Ishikawa (cell line): ENCODE data around the gene ACSL5.

Experiments
- CEBPB ChIP-seq: IDR thresholded peaks from 2 replicates; pipeline ENCODE4 v1.6.1; 2012
- CREB1 ChIP-seq: IDR thresholded peaks from 2 replicates; pipeline ENCODE4 v1.6.1; 2012; ENCODE audit warnings: low read depth
- EGR1 ChIP-seq: IDR thresholded peaks from 2 replicates; pipeline ENCODE4 v1.6.1; 2012
- EP300 ChIP-seq: IDR thresholded peaks from 2 replicates; pipeline ENCODE4 v1.6.1; 2012; ENCODE audit warnings: borderline replicate concordance
- FOXM1 ChIP-seq: IDR thresholded peaks from 2 replicates; pipeline ENCODE4 v1.6.1; 2012; ENCODE audit warnings: low read depth, borderline replicate concordance
- NFIC ChIP-seq: IDR thresholded peaks from 2 replicates; pipeline ENCODE4 v1.6.1; 2012
- RAD21 ChIP-seq: IDR thresholded peaks from 2 replicates; pipeline ENCODE4 v1.6.1; 2012; ENCODE audit warnings: low read depth
- TAF1 ChIP-seq: IDR thresholded peaks from 2 replicates; pipeline ENCODE4 v1.6.1; 2012; ENCODE audit warnings: low read depth, mild to moderate bottlenecking
- TCF12 ChIP-seq: IDR thresholded peaks from 2 replicates; pipeline ENCODE4 v1.6.1; 2012; ENCODE audit warnings: low read depth
- TEAD4 ChIP-seq: IDR thresholded peaks from 2 replicates; pipeline ENCODE4 v1.6.1; 2012
- YY1 ChIP-seq: IDR thresholded peaks from 2 replicates; pipeline ENCODE4 v1.6.1; 2012; ENCODE audit warnings: low read depth
- ZBTB7A ChIP-seq: IDR thresholded peaks from 2 replicates; pipeline ENCODE4 v1.6.1; 2012; ENCODE audit warnings: low read depth
- TF ChIP-seq, protein P1 (sequence below): IDR thresholded peaks from 2 replicates; pipeline ENCODE4 v1.6.1; 2012
- TF ChIP-seq, protein P2 (sequence below): IDR thresholded peaks from 2 replicates; pipeline ENCODE4 v1.6.1; 2012
- TF ChIP-seq, protein P3 (sequence below): IDR thresholded peaks from 2 replicates; pipeline ENCODE4 v1.6.1; 2012; ENCODE audit warnings: low read depth, mild to moderate bottlenecking

ACSL5 gene

DNA sequence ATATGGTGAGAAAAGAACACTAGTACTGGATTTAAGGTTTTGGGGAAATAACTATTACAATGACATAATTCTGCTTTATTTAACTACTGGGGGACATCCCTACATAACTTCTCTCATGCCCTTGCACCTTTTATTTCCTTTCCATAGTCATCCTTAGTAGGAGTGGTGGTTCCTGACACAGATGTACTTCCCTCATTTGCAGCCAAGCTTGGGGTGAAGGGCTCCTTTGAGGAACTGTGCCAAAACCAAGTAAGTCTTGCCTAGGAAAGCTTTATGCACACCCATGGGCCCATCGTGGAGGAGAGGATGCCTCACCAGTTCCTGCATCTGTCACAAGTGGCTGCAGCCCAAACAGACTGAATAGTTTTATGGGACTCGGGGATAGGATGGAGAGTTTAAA, 52.2 kb downstream of the ACSL5 start:
- TF ChIP-seq ZBTB7A (no peak), TEAD4 (no peak), EP300 (no peak), FOXM1 (no peak), CREB1 (no peak), NFIC (no peak), CEBPB (no peak), EGR1 (no peak), YY1 (no peak), RAD21 (no peak)
- TF ChIP-seq, protein P1, sequence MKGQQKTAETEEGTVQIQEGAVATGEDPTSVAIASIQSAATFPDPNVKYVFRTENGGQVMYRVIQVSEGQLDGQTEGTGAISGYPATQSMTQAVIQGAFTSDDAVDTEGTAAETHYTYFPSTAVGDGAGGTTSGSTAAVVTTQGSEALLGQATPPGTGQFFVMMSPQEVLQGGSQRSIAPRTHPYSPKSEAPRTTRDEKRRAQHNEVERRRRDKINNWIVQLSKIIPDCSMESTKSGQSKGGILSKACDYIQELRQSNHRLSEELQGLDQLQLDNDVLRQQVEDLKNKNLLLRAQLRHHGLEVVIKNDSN = no peak
- TF ChIP-seq, protein P2, sequence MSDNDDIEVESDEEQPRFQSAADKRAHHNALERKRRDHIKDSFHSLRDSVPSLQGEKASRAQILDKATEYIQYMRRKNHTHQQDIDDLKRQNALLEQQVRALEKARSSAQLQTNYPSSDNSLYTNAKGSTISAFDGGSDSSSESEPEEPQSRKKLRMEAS = no peak

DNA sequence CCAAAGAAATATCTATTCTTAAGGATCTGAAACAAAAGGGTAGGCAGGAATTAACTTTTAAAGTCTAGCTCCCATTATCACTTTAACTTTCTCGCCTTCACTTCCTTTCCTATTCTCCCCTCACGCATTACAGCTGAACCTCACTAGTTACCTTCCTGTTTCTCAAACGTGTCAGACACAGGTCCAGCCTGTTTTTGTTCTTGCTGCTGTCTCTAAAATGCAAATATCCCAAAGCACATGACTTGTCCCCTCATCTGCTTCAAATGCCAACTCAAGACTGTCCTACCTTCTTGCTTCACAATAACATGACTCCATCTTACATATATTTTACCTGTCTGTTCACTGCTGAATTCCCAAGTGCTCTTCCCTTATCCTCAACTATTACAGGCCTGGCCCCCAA, 55.2 kb downstream of the ACSL5 start:
- TF ChIP-seq CEBPB (no peak), EP300 (no peak), YY1 (no peak), TEAD4 (no peak), CREB1 (no peak), NFIC (no peak), ZBTB7A (no peak), TAF1 (no peak)
- TF ChIP-seq, protein P3, sequence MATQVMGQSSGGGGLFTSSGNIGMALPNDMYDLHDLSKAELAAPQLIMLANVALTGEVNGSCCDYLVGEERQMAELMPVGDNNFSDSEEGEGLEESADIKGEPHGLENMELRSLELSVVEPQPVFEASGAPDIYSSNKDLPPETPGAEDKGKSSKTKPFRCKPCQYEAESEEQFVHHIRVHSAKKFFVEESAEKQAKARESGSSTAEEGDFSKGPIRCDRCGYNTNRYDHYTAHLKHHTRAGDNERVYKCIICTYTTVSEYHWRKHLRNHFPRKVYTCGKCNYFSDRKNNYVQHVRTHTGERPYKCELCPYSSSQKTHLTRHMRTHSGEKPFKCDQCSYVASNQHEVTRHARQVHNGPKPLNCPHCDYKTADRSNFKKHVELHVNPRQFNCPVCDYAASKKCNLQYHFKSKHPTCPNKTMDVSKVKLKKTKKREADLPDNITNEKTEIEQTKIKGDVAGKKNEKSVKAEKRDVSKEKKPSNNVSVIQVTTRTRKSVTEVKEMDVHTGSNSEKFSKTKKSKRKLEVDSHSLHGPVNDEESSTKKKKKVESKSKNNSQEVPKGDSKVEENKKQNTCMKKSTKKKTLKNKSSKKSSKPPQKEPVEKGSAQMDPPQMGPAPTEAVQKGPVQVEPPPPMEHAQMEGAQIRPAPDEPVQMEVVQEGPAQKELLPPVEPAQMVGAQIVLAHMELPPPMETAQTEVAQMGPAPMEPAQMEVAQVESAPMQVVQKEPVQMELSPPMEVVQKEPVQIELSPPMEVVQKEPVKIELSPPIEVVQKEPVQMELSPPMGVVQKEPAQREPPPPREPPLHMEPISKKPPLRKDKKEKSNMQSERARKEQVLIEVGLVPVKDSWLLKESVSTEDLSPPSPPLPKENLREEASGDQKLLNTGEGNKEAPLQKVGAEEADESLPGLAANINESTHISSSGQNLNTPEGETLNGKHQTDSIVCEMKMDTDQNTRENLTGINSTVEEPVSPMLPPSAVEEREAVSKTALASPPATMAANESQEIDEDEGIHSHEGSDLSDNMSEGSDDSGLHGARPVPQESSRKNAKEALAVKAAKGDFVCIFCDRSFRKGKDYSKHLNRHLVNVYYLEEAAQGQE = no peak
- TF ChIP-seq, protein P1 = no peak

DNA sequence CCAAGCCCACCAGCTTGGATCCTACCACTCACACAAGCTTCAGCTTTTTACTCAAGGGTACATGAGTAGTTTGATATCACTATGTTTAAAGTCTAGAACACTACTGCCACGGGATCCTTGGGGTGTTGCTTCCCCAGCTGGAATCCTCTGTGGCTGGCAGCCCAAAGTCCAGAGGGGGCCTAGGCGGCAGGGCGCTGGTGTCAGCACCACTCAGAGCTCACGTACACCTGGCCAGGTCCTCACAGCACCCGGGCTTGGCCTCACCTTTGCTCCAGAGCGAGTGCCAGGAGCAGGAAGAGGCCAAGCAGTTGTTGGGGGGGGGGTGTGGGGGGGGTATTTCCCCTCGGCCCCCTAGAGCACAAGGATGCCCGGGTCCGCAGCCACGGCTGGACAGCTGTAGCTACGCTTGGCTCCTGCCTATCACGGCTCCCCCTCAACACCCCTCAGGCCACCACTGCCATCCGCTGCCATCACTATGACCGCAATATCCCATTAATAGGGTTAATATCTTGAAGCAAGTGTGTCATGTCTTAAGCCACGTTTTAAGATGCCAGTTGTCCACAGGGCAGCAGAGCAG, 55.8 kb downstream of the ACSL5 start:
- no peak for TF ChIP-seq NFIC
- TF ChIP-seq EP300 = no peak
- no peak for TF ChIP-seq TAF1
- TF ChIP-seq, protein P3 = no peak
- TF ChIP-seq, protein P1 = no peak
- TF ChIP-seq FOXM1 = no peak

DNA sequence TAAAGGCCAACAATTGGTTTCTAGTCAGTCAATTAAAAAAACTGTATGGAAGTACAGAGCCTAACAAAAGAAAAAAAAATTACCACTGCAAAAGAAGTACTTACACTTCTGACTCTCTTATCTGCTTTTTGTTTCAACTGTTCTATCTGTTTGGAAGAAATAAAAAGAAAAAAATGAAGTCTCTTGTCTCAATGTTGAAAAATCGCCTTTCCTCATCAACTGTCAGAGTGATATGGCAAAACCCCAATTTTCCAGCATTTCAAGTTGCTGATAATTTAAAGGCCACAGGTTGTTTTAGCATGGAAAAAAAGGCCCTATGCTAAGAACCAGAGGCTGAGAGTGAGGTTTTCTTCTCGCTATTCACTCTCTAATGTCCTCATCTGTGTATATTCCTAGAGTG, 59.2 kb downstream of the ACSL5 start:
- TF ChIP-seq EP300 (no peak), RAD21 (no peak), NFIC (no peak), TEAD4 (no peak), TCF12 (no peak), FOXM1 (no peak), CEBPB (no peak), TAF1 (no peak), YY1 (no peak), CREB1 (no peak), EGR1 (no peak), ZBTB7A (no peak)
- TF ChIP-seq, protein P1 = no peak
- TF ChIP-seq, protein P3 = no peak
- TF ChIP-seq, protein P2 = no peak
